Endothelial cell of umbilical vein (primary cell): Measurements from ENCODE around the gene RAB32. TPM values are rescaled to one million over a fixed set of nuclear protein-coding genes. Genes with fewer than 3 reads are reported as not detected.
"Not testable (repeated sequence)": the region's sequence is repeated elsewhere in the genome, so short reads cannot be mapped to it uniquely, and the experiment has no call there.

ENCODE experiments used
- BruUV-seq: library from RNA; stranded (reverse); fragments of 400-500 nt; replicated peaks from 2 replicates; lab custom pipeline; 2021; lab: Mats Ljungman, UMichigan
- CTCF ChIA-PET: fragments of 300-600, 350-600 bp; sonication (Branson Sonifier 250); formaldehyde crosslinking; loops from one replicate; lab custom pipeline; 2021; ENCODE audit warnings: antibody characterized with exemption, inconsistent platforms; lab: Charles Lee
- POLR2A ChIA-PET: fragments of 300-600, 350-600 bp; sonication (Branson Sonifier 250); formaldehyde crosslinking; loops from one replicate; lab custom pipeline; 2021; ENCODE audit warnings: antibody characterized with exemption, inconsistent platforms; lab: Charles Lee
- DNase-seq: peaks from one replicate; pipeline ENCODE4 v3.0.0-alpha.2; 2011; ENCODE audit warnings: low read depth, low spot score
- FAIRE-seq: peaks from 2 replicates; lab custom pipeline; 2011; peaks lifted over from hg19 to GRCh38; lab: Jason Lieb, UNC
- H2AFZ ChIP-seq: 2 replicates; pipeline ENCODE4 v1.6.0; 2012; ENCODE audit warnings: low read depth, low read length, control low read depth, inconsistent platforms
- H3K27ac ChIP-seq: 2 replicates; pipeline ENCODE4 v1.5.1; 2011; ENCODE audit warnings: low read depth, mild to moderate bottlenecking, control low read depth, low read length, moderate library complexity; ENCODE audit not compliant: insufficient read depth
- H3K27me3 ChIP-seq, 2 experiments: 2 replicates each; pipeline versions ENCODE4 v1.6.0 to v1.6.1; 2011; ENCODE audit warnings: low read length in 2 of 2, mixed read lengths in 1 of 2; ENCODE audit not compliant: control insufficient read depth in 2 of 2, insufficient read depth in 2 of 2
- H3K36me3 ChIP-seq, 2 experiments: 2 replicates in 1 of 2; 3 replicates in 1 of 2; pipeline ENCODE4 v1.5.1; 2011; ENCODE audit warnings: low read length in 2 of 2, mild to moderate bottlenecking in 1 of 2, moderate library complexity in 1 of 2; ENCODE audit not compliant: control insufficient read depth in 2 of 2, insufficient read depth in 2 of 2; ENCODE audit errors: extremely low read depth in 1 of 2
- H3K4me1 ChIP-seq: 3 replicates; pipeline ENCODE4 v1.5.1; 2011; ENCODE audit warnings: mild to moderate bottlenecking, low read length; ENCODE audit not compliant: control insufficient read depth, insufficient read depth; ENCODE audit errors: extremely low read depth
- H3K4me2 ChIP-seq: 2 replicates; pipeline ENCODE4 v1.6.1; 2011; ENCODE audit warnings: low read length, control low read depth, mixed read lengths; ENCODE audit not compliant: insufficient read depth
- H3K4me3 ChIP-seq, 3 experiments: fragments of 200-600 bp in 1 of 3; sonication (generic), shearing (Covaris generic) in 1 of 3; replicated peaks in 1 of 3; 2 replicates each; pipeline ENCODE4 v1.5.1; 2011 to 2016; ENCODE audit warnings: control low read depth in 3 of 3, low read length in 3 of 3, mild to moderate bottlenecking in 2 of 3, inconsistent platforms in 1 of 3, low read depth in 1 of 3, moderate library complexity in 1 of 3; ENCODE audit not compliant: insufficient read depth in 1 of 3
- H3K79me2 ChIP-seq: 2 replicates; pipeline ENCODE4 v1.6.0; 2012; ENCODE audit warnings: low read length, inconsistent platforms; ENCODE audit not compliant: control insufficient read depth, insufficient read depth
- H3K9ac ChIP-seq: replicated peaks from 2 replicates; pipeline ENCODE3; 2011; ENCODE audit warnings: low read length, control low read depth; ENCODE audit not compliant: insufficient read depth; ENCODE audit errors: extremely low read depth
- H3K9me1 ChIP-seq: replicated peaks from 3 replicates; pipeline ENCODE4 v1.6.0; 2011; ENCODE audit warnings: mild to moderate bottlenecking, low read length; ENCODE audit not compliant: control insufficient read depth, insufficient read depth; ENCODE audit errors: extremely low read depth
- H3K9me3 ChIP-seq: replicated peaks from 2 replicates; pipeline ENCODE4 v1.5.1; 2012; ENCODE audit warnings: low read length, inconsistent platforms; ENCODE audit not compliant: control insufficient read depth, insufficient read depth
- H4K20me1 ChIP-seq: replicated peaks from 2 replicates; pipeline ENCODE3; 2011; ENCODE audit warnings: mild to moderate bottlenecking, low read length; ENCODE audit not compliant: control insufficient read depth, insufficient read depth; ENCODE audit errors: extremely low read depth
- EZH2 ChIP-seq: IDR thresholded peaks from 2 replicates; pipeline ENCODE4 v1.6.1; 2012; ENCODE audit warnings: borderline replicate concordance, low read depth, mild to moderate bottlenecking, moderate library complexity, low read length, inconsistent platforms; ENCODE audit not compliant: severe bottlenecking
- FOS ChIP-seq: IDR thresholded peaks from 2 replicates; pipeline ENCODE4 v1.6.1; 2011; ENCODE audit warnings: mild to moderate bottlenecking, low read length, moderate library complexity, borderline replicate concordance; ENCODE audit not compliant: insufficient read depth
- GATA2 ChIP-seq: IDR thresholded peaks from 2 replicates; pipeline ENCODE4 v1.7.0; 2011; ENCODE audit warnings: low read depth, mild to moderate bottlenecking, moderate library complexity, mixed read lengths, low read length; ENCODE audit not compliant: insufficient read length, insufficient read depth
- JUN ChIP-seq: IDR thresholded peaks from 2 replicates; pipeline ENCODE4 v1.6.1; 2011; ENCODE audit warnings: borderline replicate concordance, low read depth; ENCODE audit not compliant: insufficient read length, insufficient read depth
- MYC ChIP-seq: IDR thresholded peaks from one replicate; pipeline ENCODE4 v1.6.1; 2011; ENCODE audit warnings: mild to moderate bottlenecking, low read depth, low read length
- POLR2A ChIP-seq: IDR thresholded peaks from 2 replicates; pipeline ENCODE4 v1.6.1; 2012; ENCODE audit warnings: low read depth, mild to moderate bottlenecking, control low read depth, low read length
- POLR2AphosphoS5 ChIP-seq: IDR thresholded peaks from 2 replicates; pipeline ENCODE4 v1.6.1; 2012; ENCODE audit warnings: low read depth, mild to moderate bottlenecking, control low read depth, low read length, moderate library complexity; ENCODE audit not compliant: insufficient read depth
- dilution Hi-C: fragments of 300-500 bp; cut with MboI; formaldehyde crosslinking; loops from one replicate; pipeline ENCODE4 v1.15.0; 2019; ENCODE audit warnings: low sequenced_read_pairs; ENCODE audit not compliant: extremely low pct_ligation_motif_present
- intact Hi-C: fragments of 100-400 bp; cut with micrococcal nuclease; formaldehyde crosslinking; loops from one replicate; pipeline ENCODE4 v1.10.0; 2022
- polyA plus RNA-seq, 4 experiments: library from polyadenylated mRNA; depleted of rRNA in 3 of 4; stranded (reverse) in 3 of 4; unstranded in 1 of 4; fragments of >200 nt; gene quantifications; 2 replicates each; pipeline versions ENCODE4 v1.2.1 to v1.2.3, GENCODE V29; 2011 to 2012; ENCODE audit warnings: missing spikeins in 1 of 4
- total RNA-seq: library from RNA; stranded (reverse); gene quantifications from 2 replicates; pipeline ENCODE4 v1.2.3, GENCODE V29; 2021
- TF ChIP-seq, protein P1 (sequence below), 2 donors: IDR thresholded peaks; 1 replicate in 1 of 2; 2 replicates in 1 of 2; pipeline ENCODE4 v1.5.1; 2011; ENCODE audit warnings: low read length in 2 of 2, mild to moderate bottlenecking in 2 of 2, moderate library complexity in 2 of 2, control low read depth in 1 of 2, inconsistent platforms in 1 of 2, low read depth in 1 of 2; ENCODE audit not compliant: insufficient read depth in 1 of 2; ENCODE audit errors: extremely low read depth in 1 of 2
- TF ChIP-seq, protein P2 (sequence below): IDR thresholded peaks from 2 replicates; pipeline ENCODE4 v1.6.1; 2011; ENCODE audit not compliant: insufficient read depth, insufficient read length

RAB32 gene
- total and polyA plus RNA-seq, 2 donors (not counting 3 experiments of a cell fraction or from before 2014, with no cell fraction given) = 49.6 to 78.3 TPM

DNA sequence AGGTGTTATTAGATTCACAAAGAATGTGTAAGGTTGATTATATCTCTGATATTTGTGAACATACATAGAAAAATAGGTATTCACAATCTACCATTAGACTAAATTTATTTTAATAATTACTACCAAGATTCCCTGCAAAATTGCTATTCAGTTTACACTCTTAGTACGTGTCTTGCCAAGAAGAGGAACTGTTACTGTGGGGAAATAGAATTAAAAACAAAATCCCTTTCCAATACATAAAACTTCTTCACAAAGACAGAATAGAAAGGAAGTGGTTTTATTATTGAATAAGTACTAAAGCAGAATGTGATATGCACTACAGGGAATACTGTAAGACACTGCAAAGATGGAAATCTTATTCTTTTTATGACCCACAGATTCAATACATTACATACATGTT lies 17.0 kb downstream of the RAB32 start:
- intact Hi-C loops = no loop called here
- no peak overlapping the region for H3K4me2 ChIP-seq
- POLR2A ChIA-PET = no interaction called here

DNA sequence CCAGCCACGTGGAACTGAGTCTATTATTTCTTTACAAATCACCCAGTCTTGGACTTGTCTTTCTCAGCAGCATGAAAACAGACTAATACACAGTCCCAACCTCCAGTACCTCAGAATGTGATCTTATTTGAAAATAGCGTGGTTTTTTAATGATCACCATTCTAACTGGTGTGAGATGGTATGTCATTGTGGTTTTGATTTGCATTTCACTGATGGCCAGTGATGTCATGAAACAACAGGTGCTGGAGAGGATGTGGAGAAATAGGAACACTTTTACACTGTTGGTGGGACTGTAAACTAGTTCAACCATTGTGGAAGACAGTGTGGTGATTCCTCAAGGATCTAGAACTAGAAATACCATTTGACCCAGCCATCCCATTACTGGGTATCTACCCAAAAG lies 23.0 kb downstream of the RAB32 start:
- CTCF ChIA-PET, BruUV-seq, dilution Hi-C loops: not testable (repeated sequence)

More for the DNA sequence above, 17.0 kb downstream of the RAB32 start:
- CTCF ChIA-PET = interaction anchor here (1.3 to 1.4 kb wide), 2 partner anchors 17 to 262 kb away, joined by 3 read pairs; partner anchors contain the start of gene RAB32
- dilution Hi-C loops = no loop called here
- TF ChIP-seq, protein P1, sequence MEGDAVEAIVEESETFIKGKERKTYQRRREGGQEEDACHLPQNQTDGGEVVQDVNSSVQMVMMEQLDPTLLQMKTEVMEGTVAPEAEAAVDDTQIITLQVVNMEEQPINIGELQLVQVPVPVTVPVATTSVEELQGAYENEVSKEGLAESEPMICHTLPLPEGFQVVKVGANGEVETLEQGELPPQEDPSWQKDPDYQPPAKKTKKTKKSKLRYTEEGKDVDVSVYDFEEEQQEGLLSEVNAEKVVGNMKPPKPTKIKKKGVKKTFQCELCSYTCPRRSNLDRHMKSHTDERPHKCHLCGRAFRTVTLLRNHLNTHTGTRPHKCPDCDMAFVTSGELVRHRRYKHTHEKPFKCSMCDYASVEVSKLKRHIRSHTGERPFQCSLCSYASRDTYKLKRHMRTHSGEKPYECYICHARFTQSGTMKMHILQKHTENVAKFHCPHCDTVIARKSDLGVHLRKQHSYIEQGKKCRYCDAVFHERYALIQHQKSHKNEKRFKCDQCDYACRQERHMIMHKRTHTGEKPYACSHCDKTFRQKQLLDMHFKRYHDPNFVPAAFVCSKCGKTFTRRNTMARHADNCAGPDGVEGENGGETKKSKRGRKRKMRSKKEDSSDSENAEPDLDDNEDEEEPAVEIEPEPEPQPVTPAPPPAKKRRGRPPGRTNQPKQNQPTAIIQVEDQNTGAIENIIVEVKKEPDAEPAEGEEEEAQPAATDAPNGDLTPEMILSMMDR (IDR thresholded peaks at IDR 0.05; ENCODE audit: extremely low read depth in 1 of 2, insufficient read depth in 1 of 2, low read depth in 1 of 2, low read length in 2 of 2) = no peak
- TF ChIP-seq POLR2A (no peak), GATA2 (no peak), POLR2AphosphoS5 (no peak), MYC (no peak), EZH2 (no peak), FOS (no peak), JUN (no peak)
- TF ChIP-seq, protein P2, sequence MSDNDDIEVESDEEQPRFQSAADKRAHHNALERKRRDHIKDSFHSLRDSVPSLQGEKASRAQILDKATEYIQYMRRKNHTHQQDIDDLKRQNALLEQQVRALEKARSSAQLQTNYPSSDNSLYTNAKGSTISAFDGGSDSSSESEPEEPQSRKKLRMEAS = no peak
- no peak overlapping the region for H3K4me3 ChIP-seq
- no peak overlapping the region for H3K27ac ChIP-seq
- no peaks in the 10 kb centered on the region for H4K20me1 ChIP-seq
- DNase-seq (no peak), FAIRE-seq (no peak)
- H3K27me3 ChIP-seq = no peaks in the 10 kb centered on the region
- H3K9me3 ChIP-seq = no peaks in the 10 kb centered on the region
- H3K36me3 ChIP-seq = no peaks in the 10 kb centered on the region
- no peaks in the 10 kb centered on the region for H3K9me1 ChIP-seq
- no peak overlapping the region for H2AFZ ChIP-seq
- BruUV-seq = no TSS peak
- H3K4me1 ChIP-seq = no peaks in the 10 kb centered on the region
- no peaks in the 10 kb centered on the region for H3K79me2 ChIP-seq
- H3K9ac ChIP-seq = no peak overlapping the region

DNA sequence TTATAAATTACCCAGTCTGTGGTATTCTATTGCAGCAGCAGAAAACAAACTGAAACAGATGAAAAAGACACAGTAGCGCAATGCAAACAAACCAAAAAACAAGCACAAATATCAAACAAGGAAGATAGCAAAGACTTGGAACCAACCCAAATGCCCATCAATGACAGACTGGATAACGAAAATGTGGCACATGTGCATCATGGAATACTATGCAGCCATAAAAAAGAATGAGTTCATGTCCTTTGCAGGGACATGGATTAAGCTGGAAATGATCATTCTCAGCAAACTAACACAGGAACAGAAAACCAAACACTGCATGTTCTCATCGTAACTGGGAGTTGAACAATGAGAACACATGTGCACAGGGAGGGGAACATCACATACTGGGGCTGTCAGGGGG lies 25.0 kb downstream of the RAB32 start:
- H3K9me3 ChIP-seq, DNase-seq, H3K9me1 ChIP-seq, BruUV-seq, H3K27me3 ChIP-seq, FAIRE-seq, H3K4me3 ChIP-seq, CTCF ChIA-PET, dilution Hi-C loops, H2AFZ ChIP-seq, H4K20me1 ChIP-seq, H3K4me1 ChIP-seq, H3K79me2 ChIP-seq, H3K36me3 ChIP-seq, H3K9ac ChIP-seq, intact Hi-C loops, POLR2A ChIA-PET, H3K4me2 ChIP-seq, H3K27ac ChIP-seq: not testable (repeated sequence)

More for the DNA sequence above, 23.0 kb downstream of the RAB32 start:
- H3K9me3 ChIP-seq, FAIRE-seq, H3K36me3 ChIP-seq, H3K27me3 ChIP-seq, H4K20me1 ChIP-seq, H3K4me2 ChIP-seq, H3K27ac ChIP-seq, POLR2A ChIA-PET, H3K4me1 ChIP-seq, H3K9ac ChIP-seq, H3K4me3 ChIP-seq, DNase-seq, H3K79me2 ChIP-seq, H3K9me1 ChIP-seq, intact Hi-C loops, H2AFZ ChIP-seq: not testable (repeated sequence)
